ENCODE results near the gene SBNO2.

- TF ChIP-seq CTCF (IDR thresholded peaks at IDR 0.05; ENCODE audit: low read depth, low read length, missing input control) (no peak), FOXA1 (IDR thresholded peaks at IDR 0.05) (no peak), EGR1 (IDR thresholded peaks at IDR 0.05; ENCODE audit: low read depth in 2 of 2) (no peak), ATF3 (IDR thresholded peaks at IDR 0.05) (no peak), YY1 (IDR thresholded peaks at IDR 0.05) (no peak), JUND (IDR thresholded peaks at IDR 0.05) (no peak), RAD21 (IDR thresholded peaks at IDR 0.05) (no peak)
Observed at GRCh38 chr19:1074544-1075283, 99.4 kb downstream of the SBNO2 start.

All from liver (tissue), 3 donors.